Adipocyte (in vitro differentiated cells): ENCODE results near the gene ADGRG6.
"Not testable (repeated sequence)": the region's sequence is repeated elsewhere in the genome, so short reads cannot be mapped to it uniquely, and the experiment has no call there.

Experiments
- DNase-seq: peaks from one replicate; pipeline ENCODE4 v3.0.0-alpha.2; 2015; ENCODE audit warnings: low read depth
- H3K27me3 ChIP-seq: replicated peaks from 2 replicates; pipeline ENCODE4 v1.7.0; 2013; ENCODE audit warnings: mild to moderate bottlenecking, low read length, moderate library complexity; ENCODE audit not compliant: control insufficient read depth, insufficient read depth
- H3K36me3 ChIP-seq: 2 replicates; pipeline ENCODE4 v1.7.0; 2013; ENCODE audit warnings: low read length, mild to moderate bottlenecking, moderate library complexity; ENCODE audit not compliant: control insufficient read depth, insufficient read depth, severe bottlenecking
- H3K4me1 ChIP-seq: 2 replicates; pipeline ENCODE4 v1.7.0; 2013; ENCODE audit warnings: mild to moderate bottlenecking, low read length, moderate library complexity; ENCODE audit not compliant: control insufficient read depth, insufficient read depth
- H3K4me3 ChIP-seq: 2 replicates; pipeline ENCODE4 v1.7.0; 2013; ENCODE audit warnings: mild to moderate bottlenecking, low read length, moderate library complexity
- H3K9ac ChIP-seq: 2 replicates; pipeline ENCODE4 v1.7.0; 2013; ENCODE audit warnings: mild to moderate bottlenecking, low read length, moderate library complexity
- H3K9me3 ChIP-seq: 2 replicates; pipeline ENCODE4 v1.7.0; 2013; ENCODE audit warnings: mild to moderate bottlenecking, low read length, moderate library complexity; ENCODE audit not compliant: control insufficient read depth

ADGRG6 gene

DNA sequence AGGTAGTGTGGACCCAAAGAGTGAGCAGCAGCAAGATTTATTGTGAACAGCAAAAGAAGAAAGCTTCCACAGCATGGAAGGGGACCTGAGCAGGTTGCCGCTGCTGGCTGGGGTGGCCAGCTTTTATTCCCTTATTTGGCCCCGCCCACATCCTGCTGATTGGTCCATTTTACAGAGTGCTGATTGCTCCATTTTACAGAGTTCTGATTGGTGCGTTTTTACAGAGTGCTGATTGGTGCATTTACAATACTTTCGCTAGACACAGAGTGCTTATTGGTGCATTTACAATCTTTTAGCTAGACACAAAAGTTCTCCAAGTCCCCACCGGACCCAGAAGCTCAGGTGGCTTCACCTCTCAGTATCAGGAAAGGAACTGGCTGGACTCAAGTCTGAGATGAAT lies 149.0 kb downstream of the ADGRG6 start:
- not testable (repeated sequence) for H3K9ac ChIP-seq, H3K4me3 ChIP-seq, H3K27me3 ChIP-seq, H3K36me3 ChIP-seq, H3K4me1 ChIP-seq, DNase-seq, H3K9me3 ChIP-seq

- no peak overlapping the region for H3K9ac ChIP-seq
- no peaks in the 10 kb centered on the region for H3K4me1 ChIP-seq
- H3K4me3 ChIP-seq: no peak overlapping the region
- H3K36me3 ChIP-seq: no peaks in the 10 kb centered on the region
- no peaks in the 10 kb centered on the region for H3K27me3 ChIP-seq
- no peak for DNase-seq
- no peaks in the 10 kb centered on the region for H3K9me3 ChIP-seq
These were observed 151.2 kb downstream of the ADGRG6 start for GRCh38 chr6:142452993-142453392.

DNA sequence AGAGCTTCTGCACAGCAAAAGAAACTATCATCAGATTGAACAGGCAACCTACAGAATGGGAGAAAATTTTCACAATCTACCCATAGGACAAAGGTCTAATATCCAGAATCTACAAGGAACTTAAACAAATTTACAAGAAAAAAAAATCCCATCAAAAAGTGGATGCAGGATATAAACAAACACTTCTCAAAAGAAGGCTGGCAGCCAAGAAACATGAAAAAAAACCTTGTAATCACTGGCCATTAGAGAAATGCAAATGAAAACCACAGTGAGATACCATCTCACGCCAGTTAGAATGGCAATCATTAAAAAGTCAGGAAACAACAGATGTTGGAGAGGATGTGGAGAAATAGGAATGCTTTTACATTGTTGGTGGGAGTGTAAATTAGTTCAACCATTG lies 152.4 kb downstream of the ADGRG6 start:
- not testable (repeated sequence) for H3K27me3 ChIP-seq, H3K36me3 ChIP-seq, H3K4me3 ChIP-seq, H3K4me1 ChIP-seq, H3K9me3 ChIP-seq, H3K9ac ChIP-seq, DNase-seq

GRCh38 chr6:142454848-142455247 lies 153.0 kb downstream of the ADGRG6 start:
- H3K4me1 ChIP-seq, DNase-seq, H3K9me3 ChIP-seq, H3K9ac ChIP-seq, H3K36me3 ChIP-seq, H3K4me3 ChIP-seq, H3K27me3 ChIP-seq: not testable (repeated sequence)

DNA sequence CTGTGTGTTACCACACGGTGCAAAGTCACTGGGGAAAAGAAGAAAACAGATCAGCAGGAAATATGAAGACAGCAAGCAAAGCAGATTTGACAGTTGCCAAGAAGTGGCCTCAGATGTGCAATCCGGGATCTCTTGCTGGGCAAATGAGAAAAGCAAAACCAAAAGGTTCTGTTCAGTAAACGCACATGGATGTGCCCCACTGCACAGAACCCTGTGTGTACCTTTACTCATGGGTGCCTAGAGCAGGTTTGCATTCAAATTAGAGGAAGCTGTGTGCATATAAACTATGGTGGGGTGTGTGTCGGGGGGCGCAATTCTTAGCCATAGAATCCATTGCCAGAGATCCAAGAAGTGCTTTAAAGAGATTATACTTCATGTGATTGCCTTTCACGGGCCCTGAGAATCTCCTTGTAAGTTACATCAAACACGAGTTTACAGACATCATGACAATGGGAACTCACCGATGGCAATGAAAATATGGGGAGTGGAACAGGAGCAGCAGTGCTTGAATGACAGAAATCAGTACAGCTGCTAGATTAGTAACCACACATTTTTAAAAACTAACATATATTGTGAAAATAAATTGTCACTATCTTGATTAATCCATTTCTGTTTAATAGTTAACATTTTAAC lies 154.3 kb downstream of the ADGRG6 start:
- no peaks in the 10 kb centered on the region for H3K9me3 ChIP-seq
- H3K27me3 ChIP-seq: no peaks in the 10 kb centered on the region
- H3K4me1 ChIP-seq: no peaks in the 10 kb centered on the region
- H3K9ac ChIP-seq: no peak overlapping the region
- DNase-seq: no peak
- H3K4me3 ChIP-seq: no peak overlapping the region
- no peaks in the 10 kb centered on the region for H3K36me3 ChIP-seq

- no peak overlapping the region for H3K4me3 ChIP-seq
- no peaks in the 10 kb centered on the region for H3K36me3 ChIP-seq
- no peak overlapping the region for H3K9ac ChIP-seq
- no peak for DNase-seq
- no peaks in the 10 kb centered on the region for H3K9me3 ChIP-seq
- no peaks in the 10 kb centered on the region for H3K4me1 ChIP-seq
- no peaks in the 10 kb centered on the region for H3K27me3 ChIP-seq
These were observed 156.0 kb downstream of the ADGRG6 start for GRCh38 chr6:142457638-142458406.

DNA sequence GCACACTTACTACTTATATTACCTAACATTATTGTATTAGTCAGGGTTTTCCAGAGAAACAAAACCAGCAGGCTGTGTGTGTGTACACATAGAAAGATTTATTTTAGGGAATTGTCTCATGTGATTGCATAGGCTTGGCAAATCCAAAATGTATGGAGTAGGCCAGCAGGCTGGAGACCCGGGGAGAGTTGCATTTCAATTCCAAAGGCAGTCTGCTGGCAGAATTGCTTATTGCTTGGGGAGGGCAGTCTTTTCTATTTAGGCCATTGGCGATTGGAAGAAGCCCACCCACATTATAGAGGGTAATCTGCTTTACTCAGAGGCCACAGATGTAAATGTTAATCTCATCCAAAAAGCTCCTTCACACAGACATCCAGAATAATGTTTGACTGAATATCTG lies 157.0 kb downstream of the ADGRG6 start:
- H3K9me3 ChIP-seq: no peaks in the 10 kb centered on the region
- H3K4me1 ChIP-seq: no peaks in the 10 kb centered on the region
- H3K4me3 ChIP-seq: no peak overlapping the region
- H3K9ac ChIP-seq: no peak overlapping the region
- H3K36me3 ChIP-seq: no peaks in the 10 kb centered on the region
- H3K27me3 ChIP-seq: no peaks in the 10 kb centered on the region
- no peak for DNase-seq

DNA sequence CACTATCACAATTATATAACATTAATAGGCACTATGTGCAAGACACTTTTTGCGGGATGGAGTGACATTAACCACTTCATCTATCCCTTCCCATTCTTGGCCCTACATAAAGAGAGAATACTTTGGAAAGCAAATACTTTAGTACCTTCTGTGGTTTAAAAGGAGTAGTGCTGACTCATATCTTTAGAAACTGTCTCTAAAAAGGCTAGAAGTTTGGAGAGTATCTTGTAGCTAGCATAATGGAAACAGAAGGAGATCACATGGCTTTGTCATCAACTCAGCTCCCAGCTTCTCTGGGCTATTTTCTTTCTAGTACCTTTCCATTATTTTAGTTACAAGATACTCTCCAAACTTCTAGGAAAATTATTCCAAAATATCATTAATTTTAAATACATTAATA lies 157.5 kb downstream of the ADGRG6 start:
- H3K9ac ChIP-seq: no peak overlapping the region
- H3K4me1 ChIP-seq: no peaks in the 10 kb centered on the region
- peak; percentile 24 for DNase-seq
- H3K27me3 ChIP-seq: no peaks in the 10 kb centered on the region
- no peaks in the 10 kb centered on the region for H3K9me3 ChIP-seq
- no peak overlapping the region for H3K4me3 ChIP-seq
- no peaks in the 10 kb centered on the region for H3K36me3 ChIP-seq

- no peak overlapping the region for H3K9ac ChIP-seq
- no peaks in the 10 kb centered on the region for H3K9me3 ChIP-seq
- H3K36me3 ChIP-seq: no peaks in the 10 kb centered on the region
- no peaks in the 10 kb centered on the region for H3K4me1 ChIP-seq
- H3K27me3 ChIP-seq: no peaks in the 10 kb centered on the region
- DNase-seq: no peak
- no peak overlapping the region for H3K4me3 ChIP-seq
These were observed 160.5 kb downstream of the ADGRG6 start for GRCh38 chr6:142462260-142462659.

GRCh38 chr6:142463988-142464387 lies 162.2 kb downstream of the ADGRG6 start:
- H3K36me3 ChIP-seq: no peaks in the 10 kb centered on the region
- H3K9me3 ChIP-seq: peaks cover 6% of the 10 kb centered on the region
- H3K4me1 ChIP-seq: no peaks in the 10 kb centered on the region
- DNase-seq: no peak
- H3K4me3 ChIP-seq: no peak overlapping the region
- H3K27me3 ChIP-seq: no peaks in the 10 kb centered on the region
- no peak overlapping the region for H3K9ac ChIP-seq

GRCh38 chr6:142469220-142469619 lies 167.4 kb downstream of the ADGRG6 start:
- Histone ChIP-seq H3K9ac (no peak overlapping the region), H3K4me1 (no peaks in the 10 kb centered on the region), H3K4me3 (no peak overlapping the region), H3K9me3 (peaks cover 6% of the 10 kb centered on the region), H3K36me3 (no peaks in the 10 kb centered on the region), H3K27me3 (no peaks in the 10 kb centered on the region)
- DNase-seq: no peak

DNA sequence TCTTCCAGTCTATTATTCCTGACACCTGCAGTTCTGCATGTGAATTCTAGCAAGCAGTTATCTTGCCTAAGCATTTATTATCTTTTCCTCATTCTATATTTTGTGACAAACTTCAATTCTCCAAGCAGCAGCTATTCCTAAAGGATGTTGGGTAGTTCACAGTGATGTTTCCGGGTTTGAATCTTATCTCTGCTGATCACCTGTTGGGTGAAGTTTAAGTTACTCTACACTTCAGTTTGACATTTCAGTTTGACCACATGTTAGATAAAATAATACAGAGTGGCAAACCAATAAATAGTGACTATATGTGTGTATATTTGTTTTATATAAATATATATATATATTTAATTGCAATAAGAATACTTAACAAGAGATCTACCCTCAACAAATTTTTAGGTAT lies 168.6 kb downstream of the ADGRG6 start:
- Histone ChIP-seq H3K9ac (no peak overlapping the region), H3K4me3 (no peak overlapping the region), H3K4me1 (no peaks in the 10 kb centered on the region), H3K27me3 (no peaks in the 10 kb centered on the region), H3K9me3 (peaks cover 6% of the 10 kb centered on the region), H3K36me3 (no peaks in the 10 kb centered on the region)
- no peak for DNase-seq
